ENCODE data around the gene DTD2.

The DTD2 gene

DNA sequence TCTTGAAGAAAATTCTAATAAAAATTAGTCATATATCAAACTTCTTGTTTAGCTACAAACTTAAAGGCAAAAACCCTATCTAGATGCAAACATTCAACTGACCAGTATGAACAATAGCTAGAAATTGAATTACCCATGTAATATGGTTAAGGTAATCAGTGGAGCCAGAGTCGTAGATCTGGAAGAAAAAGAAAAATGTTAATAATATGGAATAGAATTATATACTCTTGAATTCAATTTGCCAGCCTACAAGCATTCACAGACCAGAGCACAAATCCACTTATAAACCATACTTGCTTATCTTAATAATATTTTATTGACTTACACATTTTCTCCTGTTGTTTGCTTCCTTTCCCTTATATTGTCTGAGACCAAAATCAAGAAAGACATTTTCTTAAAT, 29.3 kb downstream of the DTD2 start:
- DNase-seq = no peak
- no CpG with 5 or more reads among the region's 1 CpG for WGBS (ENCODE audit: extremely low coverage, insufficient coverage, insufficient read length)
- Histone ChIP-seq H3K4ac (ENCODE audit: low read depth, low read length) (no peak overlapping the region), H3K79me2 (ENCODE audit: control insufficient read depth, insufficient read depth, low read length, poor library complexity) (no peaks in the 10 kb centered on the region), H3K9ac (ENCODE audit: low read length) (no peak overlapping the region), H3K4me2 (ENCODE audit: low read length) (no peak overlapping the region), H3K27me3 (ENCODE audit: insufficient read depth, low read length) (no peaks in the 10 kb centered on the region), H2BK12ac (ENCODE audit: low read length) (no peak overlapping the region), H2AK5ac (ENCODE audit: low read length) (no peak overlapping the region), H4K8ac (ENCODE audit: low read depth, low read length) (no peak overlapping the region), H3K27ac (ENCODE audit: low read depth, low read length) (no peak overlapping the region), H2AFZ (ENCODE audit: insufficient read depth, low read length, poor library complexity) (no peak overlapping the region), H3K4me1 (ENCODE audit: control insufficient read depth in 1 of 2, insufficient read depth in 2 of 2, low read length in 2 of 2) (no peaks in the 10 kb centered on the region), H3K36me3 (ENCODE audit: control insufficient read depth in 1 of 2, insufficient read depth in 2 of 2, low read length in 2 of 2) (no peaks in the 10 kb centered on the region), H2BK120ac (ENCODE audit: insufficient read depth, low read length, poor library complexity) (no peak overlapping the region), H3K18ac (ENCODE audit: low read length) (no peak overlapping the region), H4K91ac (ENCODE audit: low read depth, low read length) (no peak overlapping the region), H3K23ac (ENCODE audit: low read length) (no peak overlapping the region), H3K9me3 (ENCODE audit: insufficient read depth, low read depth, low read length) (no peaks in the 10 kb centered on the region), H3K79me1 (ENCODE audit: low read length) (no peaks in the 10 kb centered on the region), H3K14ac (ENCODE audit: low read length) (no peak overlapping the region), H3K4me3 (ENCODE audit: low read depth, low read length) (no peak overlapping the region), H2BK5ac (ENCODE audit: low read depth, low read length, poor library complexity) (no peak overlapping the region), H4K12ac (ENCODE audit: low read depth, low read length) (no peak overlapping the region)

- no peak overlapping the region for H2AK5ac ChIP-seq (ENCODE audit: low read length)
- no peaks in the 10 kb centered on the region for H3K79me1 ChIP-seq (ENCODE audit: low read length)
- no peak overlapping the region for H3K4ac ChIP-seq (ENCODE audit: low read depth, low read length)
- H4K8ac ChIP-seq (ENCODE audit: low read depth, low read length) = no peak overlapping the region
- no peaks in the 10 kb centered on the region for H3K27me3 ChIP-seq (ENCODE audit: insufficient read depth, low read length)
- no peak overlapping the region for H3K23ac ChIP-seq (ENCODE audit: low read length)
- no peak overlapping the region for H2BK12ac ChIP-seq (ENCODE audit: low read length)
- H3K36me3 ChIP-seq (ENCODE audit: control insufficient read depth in 1 of 2, insufficient read depth in 2 of 2, low read length in 2 of 2) = no peaks in the 10 kb centered on the region
- H3K79me2 ChIP-seq (ENCODE audit: control insufficient read depth, insufficient read depth, low read length, poor library complexity) = no peaks in the 10 kb centered on the region
- no peak overlapping the region for H3K14ac ChIP-seq (ENCODE audit: low read length)
- no peak for DNase-seq
- WGBS (ENCODE audit: extremely low coverage, insufficient coverage, insufficient read length) = no CpG with 5 or more reads among the region's 2 CpGs
- H2BK5ac ChIP-seq (ENCODE audit: low read depth, low read length, poor library complexity) = no peak overlapping the region
- no peak overlapping the region for H3K9ac ChIP-seq (ENCODE audit: low read length)
- H2BK120ac ChIP-seq (ENCODE audit: insufficient read depth, low read length, poor library complexity) = no peak overlapping the region
- H3K27ac ChIP-seq (ENCODE audit: low read depth, low read length) = no peak overlapping the region
- no peak overlapping the region for H3K4me2 ChIP-seq (ENCODE audit: low read length)
- no peaks in the 10 kb centered on the region for H3K4me1 ChIP-seq (ENCODE audit: control insufficient read depth in 1 of 2, insufficient read depth in 2 of 2, low read length in 2 of 2)
- no peak overlapping the region for H4K91ac ChIP-seq (ENCODE audit: low read depth, low read length)
- H2AFZ ChIP-seq (ENCODE audit: insufficient read depth, low read length, poor library complexity) = no peak overlapping the region
- no peaks in the 10 kb centered on the region for H3K9me3 ChIP-seq (ENCODE audit: insufficient read depth, low read depth, low read length)
- H3K18ac ChIP-seq (ENCODE audit: low read length) = no peak overlapping the region
- no peak overlapping the region for H4K12ac ChIP-seq (ENCODE audit: low read depth, low read length)
- H3K4me3 ChIP-seq (ENCODE audit: low read depth, low read length) = no peak overlapping the region
Measured at GRCh38 chr14:31426663-31427062, 30.6 kb downstream of the DTD2 start.

DNA sequence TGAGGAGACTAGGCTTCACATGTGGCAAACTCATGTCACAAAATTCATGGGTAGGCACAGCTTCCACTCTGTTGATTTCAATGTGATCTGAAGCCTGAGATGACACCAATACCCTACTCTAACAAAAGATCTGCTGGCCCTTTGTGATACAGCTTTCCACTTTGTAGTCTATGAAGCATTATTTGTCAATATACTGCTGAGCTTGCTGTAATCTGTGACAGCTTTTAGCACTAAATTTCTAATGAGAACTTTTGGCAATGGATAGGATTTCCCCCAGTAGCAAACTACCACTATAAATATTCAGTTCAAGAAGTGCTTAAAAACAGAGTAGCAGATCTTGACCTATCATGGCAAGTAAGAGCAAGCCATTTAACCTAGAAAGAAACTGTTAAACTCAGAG, 31.4 kb downstream of the DTD2 start:
- Histone ChIP-seq H2BK12ac (ENCODE audit: low read length) (no peak overlapping the region), H3K14ac (ENCODE audit: low read length) (no peak overlapping the region), H4K12ac (ENCODE audit: low read depth, low read length) (no peak overlapping the region), H3K4me3 (ENCODE audit: low read depth, low read length) (no peak overlapping the region), H3K9ac (ENCODE audit: low read length) (no peak overlapping the region), H4K91ac (ENCODE audit: low read depth, low read length) (no peak overlapping the region), H2BK5ac (ENCODE audit: low read depth, low read length, poor library complexity) (no peak overlapping the region), H3K27ac (ENCODE audit: low read depth, low read length) (no peak overlapping the region), H2AK5ac (ENCODE audit: low read length) (no peak overlapping the region), H4K8ac (ENCODE audit: low read depth, low read length) (no peak overlapping the region), H3K4me1 (ENCODE audit: control insufficient read depth in 1 of 2, insufficient read depth in 2 of 2, low read length in 2 of 2) (no peaks in the 10 kb centered on the region), H3K4ac (ENCODE audit: low read depth, low read length) (no peak overlapping the region), H3K4me2 (ENCODE audit: low read length) (no peak overlapping the region), H3K9me3 (ENCODE audit: insufficient read depth, low read depth, low read length) (no peaks in the 10 kb centered on the region), H2AFZ (ENCODE audit: insufficient read depth, low read length, poor library complexity) (no peak overlapping the region), H3K79me1 (ENCODE audit: low read length) (no peaks in the 10 kb centered on the region), H2BK120ac (ENCODE audit: insufficient read depth, low read length, poor library complexity) (no peak overlapping the region), H3K79me2 (ENCODE audit: control insufficient read depth, insufficient read depth, low read length, poor library complexity) (no peaks in the 10 kb centered on the region), H3K18ac (ENCODE audit: low read length) (no peak overlapping the region), H3K23ac (ENCODE audit: low read length) (no peak overlapping the region), H3K36me3 (ENCODE audit: control insufficient read depth in 1 of 2, insufficient read depth in 2 of 2, low read length in 2 of 2) (no peaks in the 10 kb centered on the region), H3K27me3 (ENCODE audit: insufficient read depth, low read length) (no peaks in the 10 kb centered on the region)
- no peak for DNase-seq

DNA sequence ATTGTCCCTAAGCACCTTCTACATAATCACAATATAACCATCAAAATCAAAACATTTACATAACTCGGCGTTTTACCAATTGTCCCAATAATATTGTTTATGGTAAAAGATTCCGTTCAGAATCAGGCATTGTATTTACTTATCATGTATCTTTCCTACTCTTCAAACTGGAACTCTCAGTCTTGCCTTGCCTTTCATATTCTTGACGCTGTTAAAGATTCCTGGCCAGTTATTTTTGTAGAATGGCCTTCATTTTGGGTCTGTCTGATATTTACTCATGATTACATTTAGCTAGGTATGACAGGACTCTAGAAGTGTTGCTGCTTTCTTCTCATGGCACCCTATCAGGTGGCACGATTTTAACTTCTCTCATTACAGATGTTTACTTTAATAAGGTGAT, 36.1 kb downstream of the DTD2 start:
- no peak overlapping the region for H4K91ac ChIP-seq (ENCODE audit: low read depth, low read length)
- H3K79me1 ChIP-seq (ENCODE audit: low read length) = peaks cover 7% of the 10 kb centered on the region
- H3K9me3 ChIP-seq (ENCODE audit: insufficient read depth, low read depth, low read length) = no peaks in the 10 kb centered on the region
- no peak overlapping the region for H3K27ac ChIP-seq (ENCODE audit: low read depth, low read length)
- no peaks in the 10 kb centered on the region for H3K27me3 ChIP-seq (ENCODE audit: insufficient read depth, low read length)
- H3K4me1 ChIP-seq (ENCODE audit: control insufficient read depth in 1 of 2, insufficient read depth in 2 of 2, low read length in 2 of 2) = no peaks in the 10 kb centered on the region
- no peak overlapping the region for H3K9ac ChIP-seq (ENCODE audit: low read length)
- no peak overlapping the region for H2BK12ac ChIP-seq (ENCODE audit: low read length)
- no peak for DNase-seq
- no peak overlapping the region for H4K12ac ChIP-seq (ENCODE audit: low read depth, low read length)
- no peak overlapping the region for H3K23ac ChIP-seq (ENCODE audit: low read length)
- H4K8ac ChIP-seq (ENCODE audit: low read depth, low read length) = no peak overlapping the region
- no peak overlapping the region for H3K14ac ChIP-seq (ENCODE audit: low read length)
- no peak overlapping the region for H2BK5ac ChIP-seq (ENCODE audit: low read depth, low read length, poor library complexity)
- no peaks in the 10 kb centered on the region for H3K36me3 ChIP-seq (ENCODE audit: control insufficient read depth in 1 of 2, insufficient read depth in 2 of 2, low read length in 2 of 2)
- no peak overlapping the region for H3K4me3 ChIP-seq (ENCODE audit: low read depth, low read length)
- H2AFZ ChIP-seq (ENCODE audit: insufficient read depth, low read length, poor library complexity) = no peak overlapping the region
- 100% methylated on average over 2 of the region's 5 CpGs for WGBS (ENCODE audit: extremely low coverage, insufficient coverage, insufficient read length)
- no peak overlapping the region for H2AK5ac ChIP-seq (ENCODE audit: low read length)
- peaks cover 3% of the 10 kb centered on the region for H3K79me2 ChIP-seq (ENCODE audit: control insufficient read depth, insufficient read depth, low read length, poor library complexity)
- H3K18ac ChIP-seq (ENCODE audit: low read length) = no peak overlapping the region
- H3K4ac ChIP-seq (ENCODE audit: low read depth, low read length) = no peak overlapping the region
- H3K4me2 ChIP-seq (ENCODE audit: low read length) = no peak overlapping the region
- H2BK120ac ChIP-seq (ENCODE audit: insufficient read depth, low read length, poor library complexity) = no peak overlapping the region

All from trophoblast cell (in vitro differentiated cells and primary cell).